Measurements from ENCODE around the gene XCR1. TPM values are rescaled to one million over a fixed set of nuclear protein-coding genes. Genes with fewer than 3 reads are reported as not detected.

XCR1 gene
- total and polyA plus RNA-seq, 9 of the 15 experiments (the other 6 are each of a cell fraction or from before 2014, with no cell fraction given), result not detected

GRCh38 chr3:45995236-45996192 lies 31.8 kb downstream of the XCR1 start, which contains the start of gene FYCO1 (continued):
- TF ChIP-seq SIRT6 (IDR thresholded peaks at IDR 0.05; ENCODE audit: low read depth, low read length) (no peak), TEAD4 (IDR thresholded peaks at IDR 0.05; ENCODE audit: low read length) (no peak; the same call in 1 of the 2 replicates), TEAD4 (CRISPR knock-in tag; IDR thresholded peaks at IDR 0.05; ENCODE audit: borderline replicate concordance) (no peak), HMGN3 (IDR thresholded peaks at IDR 0.05; ENCODE audit: borderline replicate concordance, extremely low read depth, insufficient read length, low read depth, low read length) (peak; percentile 38), MCM7 (IDR thresholded peaks at IDR 0.05) (no peak), ZNF174 (CRISPR knock-in tag; IDR thresholded peaks at IDR 0.05) (no peak), ZBTB1 (CRISPR knock-in tag; IDR thresholded peaks at IDR 0.05; ENCODE audit: borderline replicate concordance, low read depth) (0 out of 2 replicates have a peak, but pooled peaks have one; percentile 69), ZNF165 (CRISPR knock-in tag; IDR thresholded peaks at IDR 0.05; ENCODE audit: borderline replicate concordance) (no peak), KDM2B (CRISPR knock-in tag; IDR thresholded peaks at IDR 0.05) (no peak), PTRF (tag; IDR thresholded peaks at IDR 0.05) (no peak), HLTF (IDR thresholded peaks at IDR 0.05) (no peak), BMI1 (IDR thresholded peaks at IDR 0.05; ENCODE audit: low read length) (no peak), DIDO1 (tag; IDR thresholded peaks at IDR 0.05; ENCODE audit: low read depth) (peak; percentile 60; the same call in 1 of the 2 replicates), MEIS2 (IDR thresholded peaks at IDR 0.05; ENCODE audit: partially characterized antibody) (peak; percentile 69), TRIM24 (IDR thresholded peaks at IDR 0.05) (no peak), KDM4B (IDR thresholded peaks at IDR 0.05; ENCODE audit: borderline replicate concordance in 2 of 2, low read depth in 1 of 2) (peak in 1 of 2 experiments; percentile 86; a peak in 1 of 4 replicates), ZFP36 (IDR thresholded peaks at IDR 0.05; ENCODE audit: low read depth, low read length, partially characterized antibody) (no peak), FOXP1 (CRISPR knock-in tag; IDR thresholded peaks at IDR 0.05) (0 out of 2 replicates have a peak, but pooled peaks have one; percentile 44), CHD1 (IDR thresholded peaks at IDR 0.05; ENCODE audit: low read length) (no peak), TFE3 (CRISPR knock-in tag; IDR thresholded peaks at IDR 0.05) (no peak), ZNF354B (CRISPR knock-in tag; IDR thresholded peaks at IDR 0.05) (no peak), SNAPC5 (CRISPR knock-in tag; IDR thresholded peaks at IDR 0.05) (no peak), ZNF282 (CRISPR knock-in tag; IDR thresholded peaks at IDR 0.05) (no peak), ETS1 (conservative IDR thresholded peaks at IDR 0.05; ENCODE audit: control insufficient read depth, low read depth, low read length) (peak; percentile 99), ZNF655 (CRISPR knock-in tag; IDR thresholded peaks at IDR 0.05) (no peak), PPARD (CRISPR knock-in tag; IDR thresholded peaks at IDR 0.05) (no peak)

Data from K562 (cell line).